ENCODE measurements around the gene GPA33. TPM values are rescaled to one million over a fixed set of nuclear protein-coding genes. Genes with fewer than 3 reads are reported as not detected.
A peak's percentile ranks its signal among the peaks of the same experiment; 100 is the strongest.

The GPA33 gene
- 3.3 TPM for polyA plus RNA-seq

GRCh38 chr1:167090314-167090942 is at the start of gene GPA33:
Gene GPA33 (minus strand): TSS chr1:167090377. CDS start chr1:167090287, 90 bp downstream.
- H3K4me1 Mint-ChIP-seq: peaks cover 4 to 12% (median 8%) of the 10 kb centered on the region in 3 donors

DNA sequence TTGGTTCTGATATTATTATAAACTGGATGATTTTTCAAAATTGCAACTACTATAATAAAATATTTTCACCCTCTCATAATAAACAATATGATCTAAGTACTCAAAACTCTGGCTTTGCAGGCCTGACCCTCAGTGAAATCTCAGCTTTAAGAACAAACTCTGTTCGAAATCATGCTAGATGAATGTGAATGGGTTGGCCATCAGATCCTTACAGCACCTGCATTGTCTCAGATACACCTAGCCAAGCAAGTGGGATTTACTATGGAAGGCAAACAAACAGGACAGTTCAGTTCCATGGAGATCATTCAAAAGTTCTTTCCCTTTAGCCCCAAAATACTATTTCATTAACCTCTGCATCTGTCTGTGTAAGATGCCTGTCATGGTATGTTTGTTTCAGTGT is 48.5 kb upstream of the GPA33 start:
- Mint-ChIP-seq H3K36me3 (peaks cover 1% of the 10 kb centered on the region), H3K27me3 (peaks cover 5% of the 10 kb centered on the region), H3K27ac (no peak overlapping the region), H3K4me1 (peaks cover 0 to 2% (median 0%) of the 10 kb centered on the region in 3 donors), H3K9me3 (peaks cover 0 to 2% (median 0%) of the 10 kb centered on the region in 3 donors), H3K4me3 (no peak overlapping the region)

More at GRCh38 chr1:167090314-167090942, at the start of gene GPA33:
- Mint-ChIP-seq H3K27ac (peak within 1 kb of the TSS; percentile 2 to 93 (median 37)), H3K4me3 (peak within 1 kb of the TSS in 3 of 4 donors; percentile 38 to 70 (median 64)), H3K36me3 (no peaks in the 10 kb centered on the region), H3K27me3 (peaks cover 4% of the 10 kb centered on the region), H3K9me3 (no peaks in the 10 kb centered on the region)

- Mint-ChIP-seq H3K9me3 (peaks cover 0 to 2% (median 0%) of the 10 kb centered on the region in 3 donors), H3K27me3 (peaks cover 7% of the 10 kb centered on the region)
Observed at GRCh38 chr1:167137793-167138510, 47.8 kb upstream of the GPA33 start.

DNA sequence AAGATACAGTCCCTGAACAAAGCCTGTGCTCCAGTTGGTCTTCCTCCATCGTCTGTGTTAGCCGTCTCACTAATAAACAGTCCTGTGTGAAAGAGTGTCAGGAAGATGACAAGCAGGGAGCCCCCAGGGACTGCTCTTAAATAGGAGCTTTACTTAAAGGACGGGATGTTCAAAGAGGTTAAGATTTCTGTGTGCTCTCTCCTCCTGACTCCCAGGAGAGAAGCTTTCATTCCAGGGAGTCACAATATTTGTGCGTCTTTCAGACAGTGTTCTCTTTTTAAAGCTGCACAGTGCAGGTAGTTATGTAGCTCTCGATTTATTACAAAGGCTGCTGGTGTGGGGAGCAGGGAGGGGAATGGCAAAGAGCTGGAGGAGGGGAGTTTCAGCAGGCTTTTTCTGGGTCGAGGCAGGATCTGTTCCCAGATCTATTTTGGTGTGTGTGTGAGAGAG is 47.2 kb upstream of the GPA33 start:
- Mint-ChIP-seq H3K9me3 (peaks cover 0 to 2% (median 0%) of the 10 kb centered on the region in 3 donors), H3K27me3 (peaks cover 10% of the 10 kb centered on the region), H3K36me3 (peaks cover 1% of the 10 kb centered on the region), H3K27ac (peak overlapping the region in 1 of 3 donors; percentile 28), H3K4me1 (peaks cover 0 to 2% (median 0%) of the 10 kb centered on the region in 3 donors), H3K4me3 (peak overlapping the region in 1 of 4 donors; percentile 43)

More at GRCh38 chr1:167137793-167138510, 47.8 kb upstream of the GPA33 start:
- Mint-ChIP-seq H3K36me3 (peaks cover 1% of the 10 kb centered on the region), H3K4me1 (peaks cover 0 to 2% (median 0%) of the 10 kb centered on the region in 3 donors), H3K27ac (no peak overlapping the region), H3K4me3 (no peak overlapping the region)

GRCh38 chr1:167136806-167137205 is 46.6 kb upstream of the GPA33 start:
- Mint-ChIP-seq H3K27me3 (peaks cover 10% of the 10 kb centered on the region), H3K36me3 (peaks cover 1% of the 10 kb centered on the region), H3K4me3 (no peak overlapping the region), H3K9me3 (peaks cover 0 to 2% (median 0%) of the 10 kb centered on the region in 3 donors), H3K4me1 (peaks cover 0 to 2% (median 0%) of the 10 kb centered on the region in 3 donors), H3K27ac (peak overlapping the region in 1 of 3 donors; percentile 28)

DNA sequence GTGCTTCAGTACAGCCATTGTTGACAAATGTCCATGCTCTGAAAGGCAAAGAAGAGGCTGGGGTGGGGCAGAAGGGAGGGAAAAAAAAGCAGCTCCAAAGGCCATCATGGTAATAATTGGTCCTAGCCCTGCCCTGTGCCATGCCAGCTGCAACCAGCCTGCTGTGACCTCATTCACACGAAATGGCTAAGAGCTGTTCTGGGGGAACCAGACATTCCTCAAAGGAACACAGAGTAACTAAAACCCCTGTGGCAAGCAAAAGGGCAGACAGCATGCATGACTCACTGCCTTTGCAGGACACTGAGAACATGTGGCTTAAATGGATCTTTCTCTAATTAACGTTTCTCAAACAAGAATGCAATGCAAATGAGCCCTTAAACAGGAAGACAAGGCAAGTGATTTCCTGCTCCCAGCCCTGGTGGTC is 46.0 kb upstream of the GPA33 start:
- H3K27ac Mint-ChIP-seq: no peak overlapping the region

DNA sequence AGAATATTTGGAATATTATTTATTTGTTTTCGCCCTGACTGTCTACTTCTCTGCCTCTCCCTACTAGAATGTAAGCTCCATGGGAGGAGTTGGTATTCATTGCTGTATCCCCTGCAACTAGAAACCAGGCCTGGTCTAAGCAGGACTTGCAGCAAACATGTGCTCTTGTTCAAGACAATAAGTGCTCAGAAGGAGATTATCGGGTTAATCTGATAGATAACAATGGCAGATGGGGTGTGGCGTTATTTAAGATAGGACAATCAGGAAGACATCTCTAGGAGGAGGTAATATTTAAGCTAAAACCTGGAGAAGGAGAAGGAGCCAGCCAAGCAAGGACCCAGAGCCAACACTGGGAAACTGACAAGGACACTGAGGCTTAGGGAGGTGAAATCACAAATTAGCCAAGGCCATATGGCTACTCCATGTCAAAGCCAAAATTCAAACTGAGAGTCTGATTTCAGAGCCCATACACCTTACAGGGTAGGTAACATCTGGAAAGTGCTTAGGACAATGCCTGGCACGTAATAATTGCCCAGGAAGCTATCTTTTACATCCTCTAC is 45.2 kb upstream of the GPA33 start:
- Mint-ChIP-seq H3K4me3 (no peak overlapping the region), H3K9me3 (no peaks in the 10 kb centered on the region), H3K36me3 (peaks cover 1% of the 10 kb centered on the region), H3K27me3 (peaks cover 18% of the 10 kb centered on the region), H3K4me1 (peaks cover 0 to 2% (median 0%) of the 10 kb centered on the region in 3 donors), H3K27ac (no peak overlapping the region)

More for the DNA sequence above, 46.0 kb upstream of the GPA33 start:
- no peak overlapping the region for H3K4me3 Mint-ChIP-seq
- H3K4me1 Mint-ChIP-seq: peaks cover 0 to 2% (median 0%) of the 10 kb centered on the region in 3 donors
- peaks cover 15% of the 10 kb centered on the region for H3K27me3 Mint-ChIP-seq
- H3K36me3 Mint-ChIP-seq: peaks cover 1% of the 10 kb centered on the region
- H3K9me3 Mint-ChIP-seq: no peaks in the 10 kb centered on the region

GRCh38 chr1:167132301-167133010 is 42.3 kb upstream of the GPA33 start:
- Mint-ChIP-seq H3K36me3 (no peaks in the 10 kb centered on the region), H3K4me1 (peaks cover 0 to 2% (median 0%) of the 10 kb centered on the region in 3 donors), H3K27me3 (peaks cover 30% of the 10 kb centered on the region), H3K4me3 (no peak overlapping the region), H3K27ac (no peak overlapping the region), H3K9me3 (no peaks in the 10 kb centered on the region)

GRCh38 chr1:167130829-167131510 is 40.8 kb upstream of the GPA33 start:
- no peak overlapping the region for H3K4me3 Mint-ChIP-seq
- peaks cover 38% of the 10 kb centered on the region for H3K27me3 Mint-ChIP-seq
- H3K4me1 Mint-ChIP-seq: peaks cover 0 to 2% (median 0%) of the 10 kb centered on the region in 3 donors
- no peaks in the 10 kb centered on the region for H3K36me3 Mint-ChIP-seq
- H3K9me3 Mint-ChIP-seq: no peaks in the 10 kb centered on the region
- H3K27ac Mint-ChIP-seq: no peak overlapping the region

GRCh38 chr1:167128261-167129227 is 38.4 kb upstream of the GPA33 start:
- Mint-ChIP-seq H3K9me3 (no peaks in the 10 kb centered on the region), H3K27ac (no peak overlapping the region), H3K36me3 (no peaks in the 10 kb centered on the region), H3K27me3 (peaks cover 33% of the 10 kb centered on the region), H3K4me1 (no peaks in the 10 kb centered on the region), H3K4me3 (no peak overlapping the region)

GRCh38 chr1:167127661-167128060 is 37.5 kb upstream of the GPA33 start:
- Mint-ChIP-seq H3K4me1 (no peaks in the 10 kb centered on the region), H3K9me3 (no peaks in the 10 kb centered on the region), H3K27ac (no peak overlapping the region), H3K36me3 (no peaks in the 10 kb centered on the region), H3K27me3 (peaks cover 29% of the 10 kb centered on the region), H3K4me3 (no peak overlapping the region)

DNA sequence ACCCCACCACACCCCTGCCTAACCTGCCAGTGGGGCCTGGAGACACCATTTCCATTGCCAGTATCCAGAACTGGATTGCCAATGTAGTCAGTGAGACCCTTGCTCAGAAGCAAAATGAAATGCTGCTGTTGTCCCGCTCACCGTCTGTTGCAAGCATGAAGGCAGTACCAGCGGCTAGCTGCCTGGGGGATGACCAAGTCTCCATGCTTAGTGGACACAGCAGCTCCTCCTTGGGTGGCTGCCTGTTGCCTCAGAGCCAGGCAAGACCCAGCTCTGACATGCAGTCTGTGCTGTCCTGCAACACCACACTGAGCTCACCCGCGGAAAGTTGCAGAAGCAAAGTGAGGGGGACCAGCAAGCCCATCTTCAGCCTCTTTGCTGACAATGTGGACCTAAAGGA is 37.1 kb upstream of the GPA33 start:
- H3K9me3 Mint-ChIP-seq: no peaks in the 10 kb centered on the region
- no peak overlapping the region for H3K4me3 Mint-ChIP-seq
- no peaks in the 10 kb centered on the region for H3K4me1 Mint-ChIP-seq
- no peak overlapping the region for H3K27ac Mint-ChIP-seq
- no peaks in the 10 kb centered on the region for H3K36me3 Mint-ChIP-seq
- peaks cover 29% of the 10 kb centered on the region for H3K27me3 Mint-ChIP-seq

- no peaks in the 10 kb centered on the region for H3K9me3 Mint-ChIP-seq
- H3K27ac Mint-ChIP-seq: peak overlapping the region in 1 of 3 donors; percentile 90
- no peaks in the 10 kb centered on the region for H3K36me3 Mint-ChIP-seq
- no peak overlapping the region for H3K4me3 Mint-ChIP-seq
- peaks cover 33% of the 10 kb centered on the region for H3K27me3 Mint-ChIP-seq
- no peaks in the 10 kb centered on the region for H3K4me1 Mint-ChIP-seq
Observed at GRCh38 chr1:167126811-167127210, 36.6 kb upstream of the GPA33 start.
